ENCODE data around the gene GRB2.

DNA sequence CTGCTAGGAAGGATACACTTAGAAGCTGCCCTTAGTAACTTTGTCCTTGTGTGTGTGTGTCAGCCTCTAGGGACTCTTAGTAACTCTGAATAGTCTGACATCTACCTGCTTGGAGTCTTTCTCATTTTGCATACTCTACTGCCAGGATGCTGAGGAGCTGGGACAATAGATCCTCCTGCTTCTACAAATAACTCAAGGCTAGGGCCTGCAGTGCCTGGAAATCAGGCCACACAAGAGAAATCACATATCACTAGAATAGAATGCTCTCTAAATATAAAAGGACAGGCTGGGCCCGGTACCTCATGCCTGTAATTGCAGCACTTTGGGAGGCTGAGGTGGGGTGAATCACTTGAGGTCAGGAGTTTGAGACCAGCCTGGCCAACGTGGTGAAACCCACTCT is 77.7 kb downstream of the GRB2 start:
- no peak for TF ChIP-seq CTCF (IDR thresholded peaks at IDR 0.05; ENCODE audit: insufficient read depth, low read length)
- no peak for TF ChIP-seq POLR2AphosphoS5 (IDR thresholded peaks at IDR 0.05; ENCODE audit: low read depth)
